GM21825 (cell line): ENCODE results near the gene RC3H1.
A peak's percentile ranks its signal among the peaks of the same experiment; 100 is the strongest.
"Not testable (repeated sequence)": the region's sequence is repeated elsewhere in the genome, so short reads cannot be mapped to it uniquely, and the experiment has no call there.

Experiments used
- ATAC-seq: cut with Tn5 transposase; IDR thresholded peaks from one replicate; pipeline ENCODE4 v1.9.1; 2021; ENCODE audit warnings: mild to moderate bottlenecking, moderate library complexity; ENCODE audit not compliant: unreplicated experiment

RC3H1 gene

GRCh38 chr1:174022080-174022975, at the start of gene RC3H1:
Gene RC3H1 (minus strand): TSS chr1:174022357. CDS start chr1:173992985, 29,372 bp downstream.
- ATAC-seq: peak; percentile 91

- no peak for ATAC-seq
Observed at GRCh38 chr1:174070614-174071013, 48.5 kb upstream of the RC3H1 start.

GRCh38 chr1:174068000-174068399, 45.8 kb upstream of the RC3H1 start:
- ATAC-seq: no peak

- no peak for ATAC-seq
Observed at GRCh38 chr1:174060090-174060489, 37.9 kb upstream of the RC3H1 start.

GRCh38 chr1:174058624-174059023, 36.5 kb upstream of the RC3H1 start:
- ATAC-seq: no peak

- not testable (repeated sequence) for ATAC-seq
Observed at GRCh38 chr1:174056609-174057008, 34.5 kb upstream of the RC3H1 start.

- ATAC-seq: not testable (repeated sequence)
Observed at GRCh38 chr1:174055797-174056196, 33.6 kb upstream of the RC3H1 start.

- no peak for ATAC-seq
Observed at GRCh38 chr1:174053826-174054225, 31.7 kb upstream of the RC3H1 start.

GRCh38 chr1:174052621-174053020, 30.5 kb upstream of the RC3H1 start:
- no peak for ATAC-seq

GRCh38 chr1:174051956-174052355, 29.8 kb upstream of the RC3H1 start:
- no peak for ATAC-seq

GRCh38 chr1:174049514-174049913, 27.4 kb upstream of the RC3H1 start:
- no peak for ATAC-seq

- no peak for ATAC-seq
Observed at GRCh38 chr1:174044418-174045222, 22.5 kb upstream of the RC3H1 start.

- not testable (repeated sequence) for ATAC-seq
Observed at GRCh38 chr1:174042509-174042908, 20.4 kb upstream of the RC3H1 start.

- no peak for ATAC-seq
Observed at GRCh38 chr1:174041369-174041768, 19.2 kb upstream of the RC3H1 start.

- no peak for ATAC-seq
Observed at GRCh38 chr1:174040387-174040786, 18.2 kb upstream of the RC3H1 start.

- no peak for ATAC-seq
Observed at GRCh38 chr1:174039027-174039426, 16.9 kb upstream of the RC3H1 start.

GRCh38 chr1:174036798-174037197, 14.6 kb upstream of the RC3H1 start:
- ATAC-seq: no peak

- ATAC-seq: no peak
Observed at GRCh38 chr1:174036204-174036603, 14.0 kb upstream of the RC3H1 start.

- no peak for ATAC-seq
Observed at GRCh38 chr1:174032671-174033222, 10.6 kb upstream of the RC3H1 start.

GRCh38 chr1:174031099-174031498, 8.9 kb upstream of the RC3H1 start:
- ATAC-seq: no peak

- ATAC-seq: no peak
Observed at GRCh38 chr1:174028495-174028894, 6.3 kb upstream of the RC3H1 start.
